Endodermal cell (in vitro differentiated cells): ENCODE results near the gene NREP. TPM values are rescaled to one million over a fixed set of nuclear protein-coding genes. Genes with fewer than 3 reads are reported as not detected.

Experiments used
- DNase-seq: peaks from one replicate; pipeline ENCODE4 v3.0.0-alpha.2; 2017
- H3K27ac ChIP-seq: 2 replicates; pipeline ENCODE4 v1.5.1; 2013; ENCODE audit warnings: mild to moderate bottlenecking, low read depth, low read length, moderate library complexity
- H3K27me3 ChIP-seq: 2 replicates; pipeline ENCODE4 v1.6.1; 2013; ENCODE audit warnings: mild to moderate bottlenecking, low read length, moderate library complexity; ENCODE audit not compliant: insufficient read depth, control insufficient read depth, poor library complexity, severe bottlenecking
- H3K36me3 ChIP-seq: 2 replicates; pipeline ENCODE4 v1.7.0; 2013; ENCODE audit warnings: mild to moderate bottlenecking, low read length, moderate library complexity; ENCODE audit not compliant: control insufficient read depth, insufficient read depth
- H3K4me1 ChIP-seq: one replicate; pipeline ENCODE4 v1.7.0; 2013; ENCODE audit warnings: low read length; ENCODE audit not compliant: control insufficient read depth, insufficient read depth
- H3K4me3 ChIP-seq: 2 replicates; pipeline ENCODE4 v1.5.1; 2013; ENCODE audit warnings: mild to moderate bottlenecking, low read length, moderate library complexity
- H3K9ac ChIP-seq: 2 replicates; pipeline ENCODE4 v1.6.1; 2013; ENCODE audit warnings: mild to moderate bottlenecking, low read length, moderate library complexity; ENCODE audit not compliant: poor library complexity, severe bottlenecking; ENCODE audit errors: extremely low read depth
- H3K9me3 ChIP-seq: 2 replicates; pipeline ENCODE4 v1.6.1; 2013; ENCODE audit warnings: mild to moderate bottlenecking, low read length, moderate library complexity; ENCODE audit not compliant: control insufficient read depth
- H3K27ac Mint-ChIP-seq: 2 replicates; pipeline ENCODE4 v1.8.0; 2020; ENCODE audit warnings: mixed read lengths
- H3K27me3 Mint-ChIP-seq: 2 replicates; pipeline ENCODE4 v1.8.0; 2021; ENCODE audit warnings: mild to moderate bottlenecking, mixed read lengths; ENCODE audit not compliant: insufficient read depth
- H3K36me3 Mint-ChIP-seq: 2 replicates; pipeline ENCODE4 v1.8.0; 2020; ENCODE audit warnings: low read depth, mixed read lengths
- H3K4me1 Mint-ChIP-seq: 2 replicates; pipeline ENCODE4 v1.8.0; 2020; ENCODE audit warnings: mixed read lengths
- H3K4me3 Mint-ChIP-seq: 2 replicates; pipeline ENCODE4 v1.8.0; 2020; ENCODE audit warnings: mild to moderate bottlenecking, moderate library complexity, mixed read lengths
- H3K9me3 Mint-ChIP-seq: 2 replicates; pipeline ENCODE4 v1.8.0; 2020; ENCODE audit warnings: mild to moderate bottlenecking, mixed read lengths
- WGBS, 2 experiments: methylation state at CpG; one replicate each; pipeline versions ENCODE4 v1.1.5 to v1.1.7; 2013; ENCODE audit warnings: missing lambda C conversion rate in 2 of 2, mixed read lengths in 1 of 2; ENCODE audit not compliant: insufficient coverage in 1 of 2, insufficient read length in 1 of 2; 5-methylcytosine and 5-hydroxymethylcytosine counted together
- total RNA-seq, 2 donors: library from RNA; stranded (reverse); fragmentation: NEBNext Ultra II Directional in 1 of 2; extraction: Animal tissue kit (Norgen Biotek cat#: 25700) in 1 of 2; gene quantifications; 2 replicates in 1 of 2; 3 replicates in 1 of 2; pipeline ENCODE4 v1.2.1, GENCODE V29; 2021
- TF ChIP-seq, protein P1 (sequence below): fragments of 200-600 bp; sonication (generic); conservative IDR thresholded peaks from 2 replicates; pipeline ENCODE4 v1.5.0; 2021; ENCODE audit warnings: antibody characterized with exemption, mild to moderate bottlenecking

NREP gene
- total RNA-seq, 2 donors from 2014 or later, result 212 to 238 TPM

DNA sequence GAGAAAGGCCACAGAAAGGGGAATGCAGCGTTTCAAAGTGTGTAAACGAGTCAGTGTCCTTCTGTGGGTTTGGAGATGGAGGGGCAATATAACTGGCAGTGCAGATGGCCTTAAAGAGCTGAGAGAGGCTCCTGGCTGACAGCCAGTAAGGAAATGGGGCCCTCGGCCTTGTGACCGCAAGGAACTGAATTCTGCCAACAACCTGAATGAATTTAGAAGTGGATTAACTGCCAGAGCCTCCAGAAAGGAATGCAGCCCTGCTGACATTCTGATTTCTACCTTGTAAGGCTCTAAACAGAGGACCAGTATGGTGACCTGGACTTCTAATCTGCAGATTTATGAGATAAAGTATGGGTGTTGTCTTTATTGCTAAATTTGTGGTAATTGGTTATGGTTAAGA, 17.5 kb upstream of the NREP start:
- H3K9me3 ChIP-seq, result no peaks in the 10 kb centered on the region
- H3K27me3 ChIP-seq, result no peaks in the 10 kb centered on the region
- peak overlapping the region; percentile 13 for H3K27ac ChIP-seq
- no peaks in the 10 kb centered on the region for H3K9me3 Mint-ChIP-seq
- H3K4me3 Mint-ChIP-seq, result no peak overlapping the region
- H3K4me1 ChIP-seq, result peaks cover 6% of the 10 kb centered on the region
- 29 to 51% methylated on average over 2 to 4 of the region's 4 CpGs for WGBS, 2 experiments
- H3K36me3 ChIP-seq, result no peaks in the 10 kb centered on the region
- no peaks in the 10 kb centered on the region for H3K27me3 Mint-ChIP-seq
- peaks cover 17% of the 10 kb centered on the region for H3K4me1 Mint-ChIP-seq
- H3K27ac Mint-ChIP-seq, result no peak overlapping the region
- H3K4me3 ChIP-seq, result no peak overlapping the region
- H3K9ac ChIP-seq, result no peak overlapping the region
- TF ChIP-seq, protein P1, sequence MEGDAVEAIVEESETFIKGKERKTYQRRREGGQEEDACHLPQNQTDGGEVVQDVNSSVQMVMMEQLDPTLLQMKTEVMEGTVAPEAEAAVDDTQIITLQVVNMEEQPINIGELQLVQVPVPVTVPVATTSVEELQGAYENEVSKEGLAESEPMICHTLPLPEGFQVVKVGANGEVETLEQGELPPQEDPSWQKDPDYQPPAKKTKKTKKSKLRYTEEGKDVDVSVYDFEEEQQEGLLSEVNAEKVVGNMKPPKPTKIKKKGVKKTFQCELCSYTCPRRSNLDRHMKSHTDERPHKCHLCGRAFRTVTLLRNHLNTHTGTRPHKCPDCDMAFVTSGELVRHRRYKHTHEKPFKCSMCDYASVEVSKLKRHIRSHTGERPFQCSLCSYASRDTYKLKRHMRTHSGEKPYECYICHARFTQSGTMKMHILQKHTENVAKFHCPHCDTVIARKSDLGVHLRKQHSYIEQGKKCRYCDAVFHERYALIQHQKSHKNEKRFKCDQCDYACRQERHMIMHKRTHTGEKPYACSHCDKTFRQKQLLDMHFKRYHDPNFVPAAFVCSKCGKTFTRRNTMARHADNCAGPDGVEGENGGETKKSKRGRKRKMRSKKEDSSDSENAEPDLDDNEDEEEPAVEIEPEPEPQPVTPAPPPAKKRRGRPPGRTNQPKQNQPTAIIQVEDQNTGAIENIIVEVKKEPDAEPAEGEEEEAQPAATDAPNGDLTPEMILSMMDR, result no peak
- H3K36me3 Mint-ChIP-seq, result no peaks in the 10 kb centered on the region
- DNase-seq, result peak; percentile 77

DNA sequence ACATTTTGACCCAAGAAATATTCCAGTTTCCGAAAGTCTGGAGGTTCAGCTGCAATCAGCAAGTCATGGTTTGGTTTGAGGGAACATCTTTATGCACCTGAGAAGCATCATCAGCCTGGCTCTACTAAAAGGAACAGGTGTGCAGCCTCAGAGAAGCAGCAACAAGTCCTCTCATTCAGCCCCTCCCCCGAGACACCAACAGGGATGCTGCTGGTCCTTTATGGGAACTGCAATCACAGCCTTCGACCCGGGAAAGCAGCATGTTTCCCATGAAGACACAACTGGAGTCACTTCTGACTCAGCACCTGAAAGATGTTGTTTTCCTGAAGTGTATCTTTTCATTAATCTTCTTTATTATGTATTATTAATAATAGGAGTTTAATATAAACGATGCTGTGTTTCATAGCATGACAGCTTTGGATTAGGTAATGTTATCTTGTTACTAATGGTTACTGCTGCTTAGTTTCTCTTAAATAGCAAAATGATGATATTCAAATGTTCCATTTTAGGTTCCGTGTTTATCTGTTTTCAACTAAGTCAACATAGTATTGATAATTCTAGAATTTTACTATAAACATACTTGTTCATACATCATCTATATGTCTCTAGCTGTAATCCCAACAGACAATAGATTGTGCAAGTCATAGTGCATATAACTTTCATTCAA, 15.6 kb upstream of the NREP start:
- Mint-ChIP-seq H3K27ac (no peak overlapping the region), H3K9me3 (no peaks in the 10 kb centered on the region), H3K36me3 (no peaks in the 10 kb centered on the region), H3K4me3 (no peak overlapping the region), H3K27me3 (no peaks in the 10 kb centered on the region), H3K4me1 (peaks cover 17% of the 10 kb centered on the region)
- TF ChIP-seq, protein P1, result peak; percentile 53
- no peak overlapping the region for H3K9ac ChIP-seq
- no peak overlapping the region for H3K4me3 ChIP-seq
- H3K4me1 ChIP-seq, result peaks cover 6% of the 10 kb centered on the region
- H3K27ac ChIP-seq, result no peak overlapping the region
- H3K9me3 ChIP-seq, result no peaks in the 10 kb centered on the region
- DNase-seq, result peak; percentile 89
- WGBS, 2 experiments, result 66 to 76% methylated on average over 2 to 6 of the region's 6 CpGs
- no peaks in the 10 kb centered on the region for H3K36me3 ChIP-seq
- no peaks in the 10 kb centered on the region for H3K27me3 ChIP-seq

DNA sequence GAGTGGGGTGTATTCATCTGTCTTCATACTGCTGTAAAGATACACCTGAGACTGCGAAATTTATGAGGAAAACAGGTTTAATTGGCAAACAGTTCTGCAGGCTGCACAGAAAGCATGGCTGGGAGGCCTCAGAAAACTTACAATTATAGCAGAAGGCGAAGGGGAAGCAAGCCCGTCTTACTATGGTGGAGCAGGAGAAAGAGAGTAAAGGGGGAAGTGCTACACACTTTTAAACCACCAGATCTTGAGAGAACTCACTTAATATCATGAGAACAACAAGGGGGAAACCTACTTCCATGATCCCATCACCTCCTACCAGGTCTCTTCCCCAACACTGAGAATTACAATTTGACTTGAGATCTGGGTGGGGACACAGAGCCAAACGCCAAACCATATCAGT, 12.5 kb upstream of the NREP start:
- H3K27me3 ChIP-seq, result no peaks in the 10 kb centered on the region
- Mint-ChIP-seq H3K36me3 (no peaks in the 10 kb centered on the region), H3K9me3 (no peaks in the 10 kb centered on the region), H3K27ac (no peak overlapping the region), H3K27me3 (no peaks in the 10 kb centered on the region), H3K4me3 (no peak overlapping the region), H3K4me1 (peaks cover 11% of the 10 kb centered on the region)
- H3K9ac ChIP-seq, result no peak overlapping the region
- peaks cover 6% of the 10 kb centered on the region for H3K4me1 ChIP-seq
- no peak overlapping the region for H3K27ac ChIP-seq
- H3K36me3 ChIP-seq, result no peaks in the 10 kb centered on the region
- 96 to 100% methylated on average over 1 to 4 of the region's 4 CpGs for WGBS, 2 experiments
- H3K9me3 ChIP-seq, result no peaks in the 10 kb centered on the region
- H3K4me3 ChIP-seq, result no peak overlapping the region
- TF ChIP-seq, protein P1, result no peak
- DNase-seq, result no peak
